ENCODE measurements around the gene TBC1D2B.

- TF ChIP-seq CTCF (IDR thresholded peaks at IDR 0.05), result no peak
- TF ChIP-seq, protein P1, sequence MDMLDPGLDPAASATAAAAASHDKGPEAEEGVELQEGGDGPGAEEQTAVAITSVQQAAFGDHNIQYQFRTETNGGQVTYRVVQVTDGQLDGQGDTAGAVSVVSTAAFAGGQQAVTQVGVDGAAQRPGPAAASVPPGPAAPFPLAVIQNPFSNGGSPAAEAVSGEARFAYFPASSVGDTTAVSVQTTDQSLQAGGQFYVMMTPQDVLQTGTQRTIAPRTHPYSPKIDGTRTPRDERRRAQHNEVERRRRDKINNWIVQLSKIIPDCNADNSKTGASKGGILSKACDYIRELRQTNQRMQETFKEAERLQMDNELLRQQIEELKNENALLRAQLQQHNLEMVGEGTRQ (CRISPR knock-in tag; IDR thresholded peaks at IDR 0.05), result no peak
- no peak for TF ChIP-seq E2F4 (CRISPR knock-in tag; IDR thresholded peaks at IDR 0.05; ENCODE audit: borderline replicate concordance, low read depth)
- TF ChIP-seq, protein P2, sequence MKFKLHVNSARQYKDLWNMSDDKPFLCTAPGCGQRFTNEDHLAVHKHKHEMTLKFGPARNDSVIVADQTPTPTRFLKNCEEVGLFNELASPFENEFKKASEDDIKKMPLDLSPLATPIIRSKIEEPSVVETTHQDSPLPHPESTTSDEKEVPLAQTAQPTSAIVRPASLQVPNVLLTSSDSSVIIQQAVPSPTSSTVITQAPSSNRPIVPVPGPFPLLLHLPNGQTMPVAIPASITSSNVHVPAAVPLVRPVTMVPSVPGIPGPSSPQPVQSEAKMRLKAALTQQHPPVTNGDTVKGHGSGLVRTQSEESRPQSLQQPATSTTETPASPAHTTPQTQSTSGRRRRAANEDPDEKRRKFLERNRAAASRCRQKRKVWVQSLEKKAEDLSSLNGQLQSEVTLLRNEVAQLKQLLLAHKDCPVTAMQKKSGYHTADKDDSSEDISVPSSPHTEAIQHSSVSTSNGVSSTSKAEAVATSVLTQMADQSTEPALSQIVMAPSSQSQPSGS (CRISPR knock-in tag; IDR thresholded peaks at IDR 0.05; ENCODE audit: borderline replicate concordance, low read depth), result no peak
- no peak for TF ChIP-seq ETV6 (CRISPR knock-in tag; IDR thresholded peaks at IDR 0.05)
- no peak for TF ChIP-seq ZNF423 (CRISPR knock-in tag; IDR thresholded peaks at IDR 0.05)
- no peak for TF ChIP-seq JUN (CRISPR knock-in tag; IDR thresholded peaks at IDR 0.05)
- no peak for TF ChIP-seq ZNF121 (CRISPR knock-in tag; IDR thresholded peaks at IDR 0.05)
- no peak for TF ChIP-seq NR2C2 (CRISPR knock-in tag; IDR thresholded peaks at IDR 0.05)
Measured at GRCh38 chr15:78104119-78104479, 26.6 kb upstream of the TBC1D2B start.

All from WTC11 (cell line).